ENCODE measurements around the gene ESRRA.

DNA sequence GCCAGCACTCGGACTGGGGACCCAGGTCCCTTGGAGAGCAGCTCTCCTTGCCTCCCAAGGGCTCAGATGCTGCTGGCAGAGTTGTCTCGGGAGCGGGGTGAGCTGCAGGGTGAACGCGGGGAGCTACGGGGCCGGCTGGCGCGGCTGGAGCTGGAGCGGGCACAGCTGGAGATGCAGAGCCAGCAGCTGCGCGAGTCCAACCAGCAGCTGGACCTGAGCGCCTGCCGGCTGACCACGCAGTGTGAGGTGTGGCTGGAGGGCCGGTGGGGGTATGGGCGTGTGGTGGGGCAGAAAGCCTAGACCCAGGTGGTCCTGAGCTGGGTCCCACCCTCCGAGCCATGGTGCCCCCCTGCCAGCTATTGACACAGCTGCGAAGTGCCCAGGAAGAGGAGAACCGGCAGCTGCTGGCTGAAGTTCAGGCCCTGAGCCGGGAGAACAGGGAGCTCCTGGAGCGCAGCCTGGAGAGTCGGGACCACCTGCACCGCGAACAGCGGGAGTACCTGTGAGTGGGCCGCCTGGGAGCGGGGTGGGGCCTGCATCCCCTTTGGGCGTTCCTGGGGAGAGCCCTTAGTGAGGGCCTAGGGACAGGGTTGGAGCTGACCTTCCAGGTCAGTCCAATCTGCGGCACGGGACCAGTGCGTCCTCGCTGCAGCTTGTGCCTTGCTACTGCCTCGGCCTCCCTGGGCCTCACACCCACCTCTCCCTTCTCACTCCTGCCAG, 47.8 kb downstream of the ESRRA start:
- no peak for TF ChIP-seq POLR2A (IDR thresholded peaks at IDR 0.05; ENCODE audit: low read depth, low read length)
- TF ChIP-seq POLR2AphosphoS5 (IDR thresholded peaks at IDR 0.05; ENCODE audit: low read depth, low read length): no peak
- TF ChIP-seq TAF1 (IDR thresholded peaks at IDR 0.05; ENCODE audit: low read depth, low read length): no peak
- no peak for TF ChIP-seq SPI1 (IDR thresholded peaks at IDR 0.05; ENCODE audit: low read depth, low read length)
